GM23338 (cell line): ENCODE results near the gene BPIFB2. TPM values are rescaled to one million over a fixed set of nuclear protein-coding genes. Genes with fewer than 3 reads are reported as not detected.

Experiments
- ATAC-seq: fragments of 200-7000 bp; cut with Tn5 transposase; 3 replicates; pipeline ENCODE4 v1.9.1; 2020
- DNase-seq: peaks from one replicate; pipeline ENCODE4 v3.0.0-alpha.2; 2015; ENCODE audit warnings: low spot score
- H2AFZ ChIP-seq: fragments of 200-600 bp; sonication (generic); 2 replicates; pipeline ENCODE4 v1.8.0; 2016; ENCODE audit warnings: antibody characterized with exemption, mild to moderate bottlenecking, moderate library complexity
- H3F3A ChIP-seq: fragments of 200-600 bp; sonication (generic); replicated peaks from 2 replicates; pipeline ENCODE4 v1.8.0; 2017; ENCODE audit warnings: antibody characterized with exemption, mixed run types, low read depth
- H3K27ac ChIP-seq: fragments of 200-600 bp; sonication (generic); 2 replicates; pipeline ENCODE4 v1.6.1; 2016; ENCODE audit warnings: low read depth
- H3K27me3 ChIP-seq: fragments of 200-600 bp; sonication (generic); 2 replicates; pipeline ENCODE4 v1.8.0; 2016; ENCODE audit warnings: mild to moderate bottlenecking, mixed run types, moderate library complexity; ENCODE audit not compliant: insufficient read depth
- H3K36me3 ChIP-seq: fragments of 200-600 bp; sonication (generic); 2 replicates; pipeline ENCODE4 v1.8.0; 2016; ENCODE audit warnings: mild to moderate bottlenecking; ENCODE audit not compliant: insufficient read depth
- H3K4me1 ChIP-seq: fragments of 200-600 bp; sonication (generic); 2 replicates; pipeline ENCODE4 v1.8.0; 2016; ENCODE audit warnings: mild to moderate bottlenecking, moderate library complexity; ENCODE audit not compliant: insufficient read depth
- H3K4me2 ChIP-seq: fragments of 200-600 bp; sonication (generic); 2 replicates; pipeline ENCODE4 v1.7.1; 2017; ENCODE audit warnings: mixed run types
- H3K4me3 ChIP-seq: fragments of 200-600 bp; sonication (generic); 2 replicates; pipeline ENCODE4 v1.6.1; 2016; ENCODE audit warnings: mixed run types
- H3K79me2 ChIP-seq: fragments of 200-600 bp; sonication (generic); replicated peaks from 2 replicates; pipeline ENCODE4 v1.8.0; 2017; ENCODE audit warnings: mild to moderate bottlenecking; ENCODE audit not compliant: insufficient read depth
- H3K9me2 ChIP-seq: fragments of 200-600 bp; sonication (generic); 2 replicates; pipeline ENCODE4 v1.8.0; 2017; ENCODE audit not compliant: insufficient read depth
- H4K20me1 ChIP-seq: fragments of 200-600 bp; sonication (generic); replicated peaks from 2 replicates; pipeline ENCODE4 v1.8.0; 2017; ENCODE audit warnings: mild to moderate bottlenecking; ENCODE audit not compliant: insufficient read depth
- H3K27ac Mint-ChIP-seq: 2 replicates; pipeline ENCODE4 v1.8.0; 2020; ENCODE audit warnings: inconsistent platforms, mild to moderate bottlenecking, moderate library complexity, mixed read lengths
- H3K27me3 Mint-ChIP-seq: 3 replicates; pipeline ENCODE4 v1.8.0; 2022; ENCODE audit warnings: low read depth, mild to moderate bottlenecking, moderate library complexity, mixed read lengths, inconsistent platforms; ENCODE audit not compliant: insufficient read depth, poor library complexity
- H3K36me3 Mint-ChIP-seq: 3 replicates; pipeline ENCODE4 v1.8.0; 2021; ENCODE audit warnings: low read depth, mild to moderate bottlenecking, inconsistent platforms, moderate library complexity, mixed read lengths
- H3K4me1 Mint-ChIP-seq: 3 replicates; pipeline ENCODE4 v1.8.0; 2020; ENCODE audit warnings: mild to moderate bottlenecking, inconsistent platforms, mixed read lengths
- H3K4me3 Mint-ChIP-seq: 3 replicates; pipeline ENCODE4 v1.8.0; 2021; ENCODE audit warnings: moderate library complexity, mild to moderate bottlenecking, inconsistent platforms, mixed read lengths
- H3K9me3 Mint-ChIP-seq: 3 replicates; pipeline ENCODE4 v1.8.0; 2020; ENCODE audit warnings: moderate library complexity, mild to moderate bottlenecking, inconsistent platforms, mixed read lengths
- CREB1 ChIP-seq: fragments of 250-450 bp; sonication (Bioruptor Pico); IDR thresholded peaks from 2 replicates; pipeline ENCODE4 v1.5.0; 2020; ENCODE audit warnings: low read depth, mild to moderate bottlenecking, moderate library complexity
- CTCF ChIP-seq, 2 experiments: fragments of 200-600 bp in 1 of 2; sonication (generic) in 1 of 2; conservative IDR thresholded peaks; 2 replicates each; pipeline versions ENCODE4 v1.5.1 to v1.6.1; 2016 to 2017; ENCODE audit warnings: antibody characterized with exemption in 2 of 2, low read depth in 2 of 2, mild to moderate bottlenecking in 2 of 2, moderate library complexity in 1 of 2
- ETS1 ChIP-seq: IDR thresholded peaks from 2 replicates; pipeline ENCODE4 v1.6.1; 2016; ENCODE audit warnings: antibody characterized with exemption
- EZH2 ChIP-seq: fragments of 200-600 bp; sonication (generic); IDR thresholded peaks from one replicate; pipeline ENCODE4 v1.8.0; 2017; ENCODE audit warnings: antibody characterized with exemption, mild to moderate bottlenecking, low read depth; ENCODE audit not compliant: unreplicated experiment
- EZH2phosphoT487 ChIP-seq: fragments of 200-600 bp; sonication (generic); IDR thresholded peaks from one replicate; pipeline ENCODE4 v1.8.1; 2018; ENCODE audit warnings: antibody characterized with exemption; ENCODE audit not compliant: unreplicated experiment
- JUNB ChIP-seq: IDR thresholded peaks from one replicate; pipeline ENCODE4 v1.6.1; 2016; ENCODE audit warnings: antibody characterized with exemption; ENCODE audit not compliant: unreplicated experiment
- NANOG ChIP-seq: IDR thresholded peaks from 2 replicates; pipeline ENCODE4 v1.6.1; 2016; ENCODE audit warnings: antibody characterized with exemption, borderline replicate concordance
- POLR2AphosphoS5 ChIP-seq: IDR thresholded peaks from 2 replicates; pipeline ENCODE4 v1.6.1; 2016; ENCODE audit warnings: antibody characterized with exemption, low read depth
- STAT1 ChIP-seq: IDR thresholded peaks from one replicate; pipeline ENCODE4 v1.6.1; 2016; ENCODE audit warnings: antibody characterized with exemption; ENCODE audit not compliant: unreplicated experiment
- ZNF114 ChIP-seq: fragments of 250-450 bp; sonication (Bioruptor Pico); IDR thresholded peaks from 2 replicates; pipeline ENCODE4 v1.5.0; 2020; ENCODE audit warnings: mild to moderate bottlenecking, moderate library complexity
- ZNF331 ChIP-seq: fragments of 250-450 bp; sonication (Bioruptor Pico); IDR thresholded peaks from 2 replicates; pipeline ENCODE4 v1.5.0; 2020; ENCODE audit warnings: low read depth, mild to moderate bottlenecking, moderate library complexity
- polyA plus RNA-seq: library from polyadenylated mRNA; unstranded; fragments of >200 nt; fragmentation: Nextera tagmentation; extraction: Ambion mirVana; gene quantifications from 2 replicates; pipeline ENCODE4 v1.2.1, GENCODE V29; 2016
- total RNA-seq: library from RNA; depleted of rRNA; stranded (reverse); fragments of >200 nt; shearing (Covaris generic); gene quantifications from 2 replicates; pipeline ENCODE4 v1.2.3, GENCODE V29; 2014
- TF ChIP-seq, protein P1 (sequence below): IDR thresholded peaks from one replicate; pipeline ENCODE4 v1.6.1; 2018; ENCODE audit warnings: antibody characterized with exemption; ENCODE audit not compliant: unreplicated experiment
- TF ChIP-seq, protein P2 (sequence below): fragments of 250-450 bp; sonication (Bioruptor Pico); IDR thresholded peaks from 2 replicates; pipeline ENCODE4 v1.5.0; 2020; ENCODE audit warnings: mild to moderate bottlenecking, moderate library complexity

Gene BPIFB2
- total and polyA plus RNA-seq, 2 experiments from 2014 or later = not detected

- DNase-seq = no peak
- no peaks in the 10 kb centered on the region for H3F3A ChIP-seq
- no peaks in the 10 kb centered on the region for H3K79me2 ChIP-seq
- H3K36me3 Mint-ChIP-seq = peaks cover 9% of the 10 kb centered on the region
- no peak overlapping the region for H3K4me3 Mint-ChIP-seq
- no peaks in the 10 kb centered on the region for H3K4me1 ChIP-seq
- no peaks in the 10 kb centered on the region for H3K27me3 ChIP-seq
- H3K9me3 Mint-ChIP-seq = peaks cover 29% of the 10 kb centered on the region
- no peak overlapping the region for H3K4me2 ChIP-seq
- no peaks in the 10 kb centered on the region for H4K20me1 ChIP-seq
- H3K27ac ChIP-seq = no peak overlapping the region
- no peak for ATAC-seq
- H3K36me3 ChIP-seq = no peaks in the 10 kb centered on the region; the same call in 1 of the 2 replicates
- H3K27me3 Mint-ChIP-seq = peaks cover 8% of the 10 kb centered on the region
- no peak overlapping the region for H3K4me3 ChIP-seq
- no peak overlapping the region for H3K27ac Mint-ChIP-seq
- H3K9me2 ChIP-seq = peaks cover 3% of the 10 kb centered on the region; the same call in 1 of the 2 replicates
- H3K4me1 Mint-ChIP-seq = no peaks in the 10 kb centered on the region
- no peak overlapping the region for H2AFZ ChIP-seq
- no peak for TF ChIP-seq EZH2
- TF ChIP-seq EZH2phosphoT487 = no peak
- no peak for TF ChIP-seq STAT1
- no peak for TF ChIP-seq CTCF (conservative IDR thresholded peaks at IDR 0.05; ENCODE audit: low read depth in 2 of 2)
- no peak for TF ChIP-seq CREB1 (CRISPR knock-in tag)
- TF ChIP-seq ZNF114 (CRISPR knock-in tag) = no peak
- TF ChIP-seq ETS1 = no peak
- TF ChIP-seq, protein P1, sequence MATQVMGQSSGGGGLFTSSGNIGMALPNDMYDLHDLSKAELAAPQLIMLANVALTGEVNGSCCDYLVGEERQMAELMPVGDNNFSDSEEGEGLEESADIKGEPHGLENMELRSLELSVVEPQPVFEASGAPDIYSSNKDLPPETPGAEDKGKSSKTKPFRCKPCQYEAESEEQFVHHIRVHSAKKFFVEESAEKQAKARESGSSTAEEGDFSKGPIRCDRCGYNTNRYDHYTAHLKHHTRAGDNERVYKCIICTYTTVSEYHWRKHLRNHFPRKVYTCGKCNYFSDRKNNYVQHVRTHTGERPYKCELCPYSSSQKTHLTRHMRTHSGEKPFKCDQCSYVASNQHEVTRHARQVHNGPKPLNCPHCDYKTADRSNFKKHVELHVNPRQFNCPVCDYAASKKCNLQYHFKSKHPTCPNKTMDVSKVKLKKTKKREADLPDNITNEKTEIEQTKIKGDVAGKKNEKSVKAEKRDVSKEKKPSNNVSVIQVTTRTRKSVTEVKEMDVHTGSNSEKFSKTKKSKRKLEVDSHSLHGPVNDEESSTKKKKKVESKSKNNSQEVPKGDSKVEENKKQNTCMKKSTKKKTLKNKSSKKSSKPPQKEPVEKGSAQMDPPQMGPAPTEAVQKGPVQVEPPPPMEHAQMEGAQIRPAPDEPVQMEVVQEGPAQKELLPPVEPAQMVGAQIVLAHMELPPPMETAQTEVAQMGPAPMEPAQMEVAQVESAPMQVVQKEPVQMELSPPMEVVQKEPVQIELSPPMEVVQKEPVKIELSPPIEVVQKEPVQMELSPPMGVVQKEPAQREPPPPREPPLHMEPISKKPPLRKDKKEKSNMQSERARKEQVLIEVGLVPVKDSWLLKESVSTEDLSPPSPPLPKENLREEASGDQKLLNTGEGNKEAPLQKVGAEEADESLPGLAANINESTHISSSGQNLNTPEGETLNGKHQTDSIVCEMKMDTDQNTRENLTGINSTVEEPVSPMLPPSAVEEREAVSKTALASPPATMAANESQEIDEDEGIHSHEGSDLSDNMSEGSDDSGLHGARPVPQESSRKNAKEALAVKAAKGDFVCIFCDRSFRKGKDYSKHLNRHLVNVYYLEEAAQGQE = no peak
- no peak for TF ChIP-seq JUNB
- no peak for TF ChIP-seq NANOG
- no peak for TF ChIP-seq POLR2AphosphoS5
- TF ChIP-seq, protein P2, sequence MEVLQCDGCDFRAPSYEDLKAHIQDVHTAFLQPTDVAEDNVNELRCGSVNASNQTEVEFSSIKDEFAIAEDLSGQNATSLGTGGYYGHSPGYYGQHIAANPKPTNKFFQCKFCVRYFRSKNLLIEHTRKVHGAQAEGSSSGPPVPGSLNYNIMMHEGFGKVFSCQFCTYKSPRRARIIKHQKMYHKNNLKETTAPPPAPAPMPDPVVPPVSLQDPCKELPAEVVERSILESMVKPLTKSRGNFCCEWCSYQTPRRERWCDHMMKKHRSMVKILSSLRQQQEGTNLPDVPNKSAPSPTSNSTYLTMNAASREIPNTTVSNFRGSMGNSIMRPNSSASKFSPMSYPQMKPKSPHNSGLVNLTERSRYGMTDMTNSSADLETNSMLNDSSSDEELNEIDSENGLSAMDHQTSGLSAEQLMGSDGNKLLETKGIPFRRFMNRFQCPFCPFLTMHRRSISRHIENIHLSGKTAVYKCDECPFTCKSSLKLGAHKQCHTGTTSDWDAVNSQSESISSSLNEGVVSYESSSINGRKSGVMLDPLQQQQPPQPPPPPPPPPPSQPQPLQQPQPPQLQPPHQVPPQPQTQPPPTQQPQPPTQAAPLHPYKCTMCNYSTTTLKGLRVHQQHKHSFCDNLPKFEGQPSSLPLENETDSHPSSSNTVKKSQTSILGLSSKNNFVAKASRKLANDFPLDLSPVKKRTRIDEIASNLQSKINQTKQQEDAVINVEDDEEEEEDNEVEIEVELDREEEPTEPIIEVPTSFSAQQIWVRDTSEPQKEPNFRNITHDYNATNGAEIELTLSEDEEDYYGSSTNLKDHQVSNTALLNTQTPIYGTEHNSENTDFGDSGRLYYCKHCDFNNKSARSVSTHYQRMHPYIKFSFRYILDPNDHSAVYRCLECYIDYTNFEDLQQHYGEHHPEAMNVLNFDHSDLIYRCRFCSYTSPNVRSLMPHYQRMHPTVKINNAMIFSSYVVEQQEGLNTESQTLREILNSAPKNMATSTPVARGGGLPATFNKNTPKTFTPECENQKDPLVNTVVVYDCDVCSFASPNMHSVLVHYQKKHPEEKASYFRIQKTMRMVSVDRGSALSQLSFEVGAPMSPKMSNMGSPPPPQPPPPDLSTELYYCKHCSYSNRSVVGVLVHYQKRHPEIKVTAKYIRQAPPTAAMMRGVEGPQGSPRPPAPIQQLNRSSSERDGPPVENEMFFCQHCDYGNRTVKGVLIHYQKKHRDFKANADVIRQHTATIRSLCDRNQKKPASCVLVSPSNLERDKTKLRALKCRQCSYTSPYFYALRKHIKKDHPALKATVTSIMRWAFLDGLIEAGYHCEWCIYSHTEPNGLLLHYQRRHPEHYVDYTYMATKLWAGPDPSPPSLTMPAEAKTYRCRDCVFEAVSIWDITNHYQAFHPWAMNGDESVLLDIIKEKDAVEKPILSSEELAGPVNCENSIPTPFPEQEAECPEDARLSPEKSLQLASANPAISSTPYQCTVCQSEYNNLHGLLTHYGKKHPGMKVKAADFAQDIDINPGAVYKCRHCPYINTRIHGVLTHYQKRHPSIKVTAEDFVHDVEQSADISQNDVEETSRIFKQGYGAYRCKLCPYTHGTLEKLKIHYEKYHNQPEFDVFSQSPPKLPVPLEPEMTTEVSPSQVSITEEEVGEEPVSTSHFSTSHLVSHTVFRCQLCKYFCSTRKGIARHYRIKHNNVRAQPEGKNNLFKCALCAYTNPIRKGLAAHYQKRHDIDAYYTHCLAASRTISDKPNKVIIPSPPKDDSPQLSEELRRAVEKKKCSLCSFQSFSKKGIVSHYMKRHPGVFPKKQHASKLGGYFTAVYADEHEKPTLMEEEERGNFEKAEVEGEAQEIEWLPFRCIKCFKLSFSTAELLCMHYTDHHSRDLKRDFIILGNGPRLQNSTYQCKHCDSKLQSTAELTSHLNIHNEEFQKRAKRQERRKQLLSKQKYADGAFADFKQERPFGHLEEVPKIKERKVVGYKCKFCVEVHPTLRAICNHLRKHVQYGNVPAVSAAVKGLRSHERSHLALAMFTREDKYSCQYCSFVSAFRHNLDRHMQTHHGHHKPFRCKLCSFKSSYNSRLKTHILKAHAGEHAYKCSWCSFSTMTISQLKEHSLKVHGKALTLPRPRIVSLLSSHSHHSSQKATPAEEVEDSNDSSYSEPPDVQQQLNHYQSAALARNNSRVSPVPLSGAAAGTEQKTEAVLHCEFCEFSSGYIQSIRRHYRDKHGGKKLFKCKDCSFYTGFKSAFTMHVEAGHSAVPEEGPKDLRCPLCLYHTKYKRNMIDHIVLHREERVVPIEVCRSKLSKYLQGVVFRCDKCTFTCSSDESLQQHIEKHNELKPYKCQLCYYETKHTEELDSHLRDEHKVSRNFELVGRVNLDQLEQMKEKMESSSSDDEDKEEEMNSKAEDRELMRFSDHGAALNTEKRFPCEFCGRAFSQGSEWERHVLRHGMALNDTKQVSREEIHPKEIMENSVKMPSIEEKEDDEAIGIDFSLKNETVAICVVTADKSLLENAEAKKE (CRISPR knock-in tag) = no peak
- TF ChIP-seq ZNF331 (CRISPR knock-in tag) = no peak
Measured at GRCh38 chr20:33043731-33044181, 36.3 kb downstream of the BPIFB2 start.
